Endometrial microvascular endothelial cells (primary cell): Measurements from ENCODE around the gene TSPAN9. TPM values are rescaled to one million over a fixed set of nuclear protein-coding genes. Genes with fewer than 3 reads are reported as not detected.

Experiments
- in situ Hi-C: cut with HindIII; loops from 2 replicates; pipeline ENCODE4 v1.10.0; 2017; ENCODE audit warnings: low sequenced_read_pairs, low pct_unique_long_range_greater_than_20kb; ENCODE audit errors: inconsistent ontology term
- total RNA-seq: library from RNA; depleted of rRNA; stranded (reverse); fragments of >200 nt; gene quantifications from one replicate; pipeline ENCODE4 v1.2.3, GENCODE V29; 2015; ENCODE audit errors: inconsistent ontology term

TSPAN9 gene
- total RNA-seq, 1 donor from 2014 or later = 15.9 TPM

DNA sequence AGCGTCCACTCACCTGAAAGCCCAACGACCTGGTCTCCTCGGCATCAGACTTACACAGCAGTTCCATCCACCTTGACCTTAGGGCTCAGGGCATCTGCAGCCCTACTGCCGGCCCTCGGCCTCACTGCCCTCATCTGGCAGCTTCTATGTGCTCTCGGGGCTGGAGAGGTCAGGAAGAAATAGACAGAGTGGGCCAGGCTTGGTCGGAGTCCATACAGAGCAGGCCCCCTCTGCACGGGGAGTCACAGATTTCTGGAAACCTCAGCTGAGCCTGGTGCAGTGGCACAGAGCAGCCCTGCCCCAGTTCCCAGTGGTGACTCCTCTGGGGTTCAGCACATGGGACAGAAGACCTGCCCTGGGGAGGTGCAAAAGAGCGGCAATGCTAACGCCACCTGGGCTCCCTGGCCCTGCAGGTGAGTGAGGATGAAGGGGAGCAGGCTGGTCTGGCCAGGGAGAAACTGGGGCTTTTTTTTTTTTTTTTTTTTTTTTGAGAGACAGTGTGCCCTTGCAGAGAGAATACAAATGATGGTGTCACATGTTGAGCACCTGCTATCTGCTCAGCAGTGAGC is 223.7 kb downstream of the TSPAN9 start:
- in situ Hi-C loops = no loop called here

DNA sequence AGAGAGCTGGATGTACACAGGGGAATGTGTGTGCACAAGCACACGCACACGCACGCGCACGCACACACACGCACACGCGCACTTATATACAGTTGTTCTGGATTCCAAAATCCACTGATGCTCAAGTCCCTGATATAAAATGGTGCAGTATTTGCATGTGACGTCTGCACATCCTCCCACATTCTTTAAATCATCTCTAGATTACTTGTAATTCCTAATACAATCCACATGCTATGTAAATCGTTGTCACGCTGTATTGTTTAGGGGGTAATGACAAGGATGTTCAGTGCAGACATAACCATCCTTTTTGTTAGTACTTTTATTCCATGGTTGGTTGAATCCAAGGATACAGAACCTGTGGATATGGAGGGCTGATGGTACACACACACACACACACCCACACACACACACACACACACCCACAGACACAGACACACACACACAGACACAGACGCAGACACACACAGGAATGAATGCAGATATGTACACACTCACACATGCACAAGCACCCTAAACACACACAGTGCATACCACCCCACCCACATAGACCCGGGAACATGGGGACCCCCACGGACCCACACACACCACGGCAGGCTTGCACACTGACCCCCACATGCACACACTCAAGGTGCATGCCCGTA is 225.3 kb downstream of the TSPAN9 start:
- in situ Hi-C loops = no loop called here

DNA sequence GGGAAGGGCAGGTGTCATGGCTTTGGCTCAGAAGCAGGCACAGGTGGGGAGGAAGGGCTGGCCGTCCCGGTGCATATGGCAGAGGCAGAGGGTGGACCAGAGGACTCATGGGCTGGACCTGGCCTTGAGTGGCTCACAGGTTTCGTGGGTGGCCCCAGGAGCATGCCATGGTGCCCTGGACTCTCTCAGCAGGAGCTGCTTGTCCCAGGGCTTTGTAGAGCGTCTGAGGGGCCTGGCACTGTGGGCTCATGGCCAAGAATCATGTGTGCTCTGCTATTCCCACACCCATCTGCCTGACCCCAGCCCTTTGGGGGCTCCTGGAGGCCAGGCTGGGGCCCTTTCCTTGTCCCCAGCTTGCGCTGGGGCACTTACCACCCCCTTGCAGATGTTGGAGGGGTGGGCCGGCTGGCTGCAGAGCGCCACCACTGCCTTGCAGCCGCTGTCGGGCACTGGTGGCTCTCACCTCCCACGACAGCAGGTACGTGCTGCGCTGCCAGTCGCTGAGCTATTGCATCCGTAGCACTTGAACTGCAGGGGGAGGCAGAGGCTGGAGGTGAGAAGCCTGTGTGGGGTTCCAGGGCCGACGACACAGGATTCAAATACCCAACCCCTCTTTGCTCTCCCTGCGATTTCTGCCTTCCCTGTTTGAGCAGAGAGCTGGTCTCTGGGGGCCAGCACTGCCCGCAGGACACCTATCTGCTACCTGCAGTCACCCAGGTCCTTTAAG is 226.4 kb downstream of the TSPAN9 start:
- in situ Hi-C loops = no loop called here

DNA sequence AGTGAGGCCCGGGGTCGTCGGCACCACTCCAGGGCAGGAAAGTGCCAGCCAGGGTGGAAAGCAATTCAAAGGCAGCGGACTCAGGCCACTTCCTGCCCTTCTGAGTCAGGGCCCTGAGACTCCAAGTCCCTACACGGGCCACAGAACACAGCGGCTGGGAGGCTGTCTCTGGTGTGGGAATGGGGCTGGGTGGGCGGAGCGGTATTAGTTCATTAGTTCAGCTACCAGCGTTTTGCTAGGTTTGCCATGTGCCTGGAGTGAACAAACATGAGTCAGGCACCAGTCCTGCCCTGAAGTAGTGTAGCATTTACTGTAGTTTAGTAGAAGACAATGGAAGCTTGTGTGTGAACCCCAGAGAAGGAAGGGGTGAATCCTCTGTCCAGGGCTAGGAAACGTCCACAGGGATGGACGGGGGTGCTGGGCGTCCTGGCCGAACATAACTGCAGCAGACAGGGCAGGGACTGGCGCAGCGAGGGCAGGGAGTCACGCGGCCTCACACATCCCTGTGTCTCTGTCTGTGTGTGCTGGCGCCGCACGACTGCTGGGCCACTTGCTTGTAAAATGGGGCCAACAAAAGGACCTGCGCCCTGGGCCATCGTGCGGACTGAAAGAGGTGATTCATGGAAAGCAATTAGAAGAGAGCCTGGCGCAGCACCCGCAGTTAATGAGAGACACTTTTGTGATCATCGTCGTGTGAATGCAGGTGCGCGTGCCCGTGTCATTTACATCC is 227.4 kb downstream of the TSPAN9 start:
- in situ Hi-C loops = no loop called here

DNA sequence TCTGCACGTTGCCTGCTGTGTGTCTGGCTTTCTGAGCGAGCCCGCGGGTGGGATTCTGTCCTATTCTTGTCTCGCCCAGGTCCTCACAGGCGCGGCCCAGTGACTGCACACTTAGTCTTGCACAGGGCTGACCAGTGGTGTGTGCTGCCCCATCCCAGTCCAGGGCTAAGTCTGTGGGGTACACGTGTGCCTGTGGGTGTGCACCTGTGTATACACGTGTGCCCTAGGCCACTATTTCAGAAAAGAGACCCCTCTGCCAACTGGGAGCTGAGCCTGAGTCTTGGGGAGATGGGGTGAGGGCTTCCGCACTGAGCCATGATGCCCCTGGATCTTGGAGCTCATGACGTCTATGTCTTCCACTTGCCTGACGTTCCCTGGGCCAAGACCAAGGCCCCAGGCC is 228.3 kb downstream of the TSPAN9 start:
- in situ Hi-C loops = no loop called here

DNA sequence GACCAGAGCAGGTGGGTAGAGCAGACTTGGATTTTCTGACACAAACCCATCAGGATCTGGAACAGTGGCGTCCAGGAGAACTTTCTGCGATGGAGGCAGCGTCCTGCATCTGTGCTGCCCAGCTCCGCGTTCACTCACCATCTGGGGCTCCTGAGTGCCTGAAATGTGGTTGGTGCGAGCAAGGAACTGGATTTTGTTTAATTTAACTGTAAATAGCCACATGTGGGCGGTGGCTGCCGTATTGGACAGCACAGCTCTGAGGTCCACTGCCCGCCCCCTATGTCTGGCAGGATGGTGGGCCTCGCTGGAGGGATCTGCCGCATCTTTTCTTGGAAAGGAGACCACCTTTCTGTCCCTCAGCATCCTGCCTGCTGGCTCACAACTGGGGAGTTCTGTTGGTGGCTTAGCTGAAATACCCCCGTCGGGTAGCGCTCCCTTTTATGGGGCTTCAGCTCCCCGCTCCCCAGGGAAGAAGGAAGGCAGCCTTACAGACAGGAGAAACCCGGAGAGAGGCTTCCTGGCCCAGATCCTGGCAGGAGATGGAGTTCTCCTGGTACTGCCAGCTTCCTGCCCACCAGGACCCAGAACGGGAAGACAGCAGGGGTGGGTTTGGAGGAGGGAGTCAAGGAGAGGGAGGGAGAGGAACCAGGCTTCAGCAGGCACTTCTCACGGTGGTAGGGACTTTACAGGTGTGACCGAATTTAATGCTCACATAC is 228.9 kb downstream of the TSPAN9 start:
- in situ Hi-C loops = no loop called here

DNA sequence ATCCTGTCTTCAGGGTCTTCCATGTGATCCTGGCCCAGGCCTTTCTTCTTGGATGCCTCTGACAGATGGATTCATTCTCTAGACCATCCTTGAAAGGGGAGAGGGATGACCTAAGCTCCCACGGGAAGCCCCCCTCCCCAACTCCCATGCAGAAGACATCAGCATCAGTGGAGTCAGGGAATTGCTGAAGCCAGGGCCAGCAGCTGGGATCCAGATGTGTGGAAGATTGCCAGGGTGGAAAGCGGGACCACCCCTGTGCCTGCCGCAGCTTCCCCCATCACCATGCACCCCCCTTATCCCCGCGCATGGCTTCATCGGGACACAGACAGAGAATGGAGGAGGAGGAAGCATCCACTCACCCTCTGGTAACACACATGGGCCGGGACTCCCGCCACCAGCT is 230.2 kb downstream of the TSPAN9 start:
- in situ Hi-C loops = no loop called here

DNA sequence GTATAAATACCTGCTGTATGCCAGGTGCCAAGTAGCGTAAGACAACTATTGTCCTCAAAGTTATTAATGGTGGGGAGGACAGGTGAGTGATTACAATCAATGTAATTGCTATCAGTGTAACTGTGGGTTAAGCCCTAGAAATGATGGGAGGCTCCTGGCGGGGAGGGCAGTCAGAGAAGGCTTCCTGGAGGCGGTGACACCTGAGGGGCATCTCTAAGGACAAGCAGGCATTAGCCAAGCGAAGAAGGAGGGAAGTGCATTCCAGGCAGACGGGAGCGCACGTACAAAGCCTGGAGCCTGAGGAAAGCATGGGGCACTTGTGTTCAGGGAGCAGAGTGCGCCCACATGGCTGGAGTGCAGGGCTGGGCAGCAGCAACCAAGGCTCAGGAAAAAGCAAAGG is 230.9 kb downstream of the TSPAN9 start:
- in situ Hi-C loops = no loop called here

DNA sequence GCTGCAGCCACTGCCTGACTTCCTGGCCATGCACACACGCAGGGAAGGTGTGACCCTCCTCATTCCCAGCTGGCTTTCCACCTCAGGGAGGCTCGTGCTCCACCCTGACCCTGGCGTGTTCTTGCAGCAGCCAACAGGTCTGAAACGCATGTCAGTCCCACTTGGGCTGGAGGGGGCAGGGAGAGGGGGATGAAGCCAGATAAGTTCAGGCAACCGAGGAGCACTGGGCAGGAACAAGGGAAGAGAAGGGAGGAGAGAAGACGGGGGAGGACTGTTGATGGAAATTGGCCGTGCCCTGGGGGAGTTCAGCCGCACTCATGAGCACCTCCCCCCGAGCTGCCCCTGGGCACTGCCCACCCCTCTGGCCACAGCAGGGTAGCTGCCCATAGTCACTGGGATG is 231.4 kb downstream of the TSPAN9 start:
- in situ Hi-C loops = no loop called here

DNA sequence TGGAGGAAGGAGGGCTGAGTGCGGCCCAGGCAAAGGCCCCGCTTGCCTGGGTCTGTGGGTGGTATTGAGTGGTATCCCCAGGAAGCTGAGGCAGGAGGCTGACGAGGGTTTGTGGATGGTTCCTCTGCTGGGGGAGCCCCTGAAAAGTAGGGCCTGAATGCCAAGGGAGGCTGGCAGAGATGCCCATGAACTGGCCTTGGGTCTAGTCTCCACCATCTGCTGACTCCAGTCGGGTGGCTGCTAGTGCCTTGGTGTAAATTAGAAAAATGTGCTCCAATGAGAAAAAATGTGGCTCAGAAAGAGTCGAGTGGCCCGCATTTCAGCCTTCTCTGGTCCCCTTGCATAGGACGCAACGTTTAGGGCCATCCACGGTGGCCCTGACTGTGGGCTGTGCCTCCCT is 232.6 kb downstream of the TSPAN9 start:
- in situ Hi-C loops = no loop called here

DNA sequence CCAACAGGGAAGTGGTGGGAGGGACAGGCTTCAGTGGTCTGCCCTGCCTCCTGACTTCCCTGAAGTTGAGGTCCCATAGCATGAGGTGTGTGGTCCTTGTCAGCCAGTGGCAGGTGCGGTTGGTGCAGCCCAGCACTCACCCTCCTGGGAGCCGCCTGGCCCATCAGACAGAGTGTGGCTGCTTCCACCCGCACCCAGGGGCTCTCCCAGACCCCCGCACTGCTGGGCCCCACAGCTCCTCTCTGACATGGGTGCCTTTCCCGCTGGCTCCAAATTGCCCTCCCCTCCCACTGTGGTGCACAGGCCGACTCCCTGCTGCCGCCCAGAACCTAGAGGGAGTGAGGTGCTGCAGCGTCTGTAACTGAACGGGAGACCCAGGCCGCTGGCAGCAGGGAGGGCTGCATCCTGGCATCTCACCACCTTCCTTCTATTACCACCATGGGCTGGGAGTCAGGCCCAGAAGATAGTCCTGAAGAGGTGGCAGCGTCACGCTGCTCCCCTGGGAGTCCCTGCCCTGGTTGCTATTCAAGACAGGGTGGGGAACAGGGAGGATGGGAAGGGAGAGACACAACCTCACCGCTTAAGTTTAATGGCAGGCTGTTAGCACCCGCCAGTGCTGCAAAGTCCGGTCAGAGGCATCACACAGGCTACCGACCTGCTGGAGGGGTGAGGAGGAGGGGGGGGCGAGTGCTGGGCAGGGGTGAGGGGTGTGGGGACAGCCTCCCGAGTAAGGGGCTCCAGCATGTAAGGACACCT is 233.3 kb downstream of the TSPAN9 start:
- in situ Hi-C loops = no loop called here

DNA sequence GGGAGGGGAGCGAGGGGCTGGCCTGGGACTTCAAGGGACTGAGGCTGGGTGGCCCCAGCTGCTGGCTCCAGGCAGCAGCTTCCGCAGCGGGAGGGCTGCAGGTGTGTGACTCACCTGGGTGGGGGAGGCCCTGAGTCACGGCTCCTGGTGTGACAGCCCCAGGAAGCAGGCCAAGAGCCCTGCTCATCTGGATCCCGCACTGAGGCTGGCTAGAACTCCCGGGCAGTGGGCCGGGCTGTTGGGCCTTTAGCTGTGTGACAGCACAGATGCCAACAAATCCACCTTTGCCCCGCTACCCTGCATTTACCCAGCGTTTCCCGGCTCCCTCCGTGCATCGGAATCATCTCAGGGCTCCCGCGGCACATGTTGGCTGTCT is 233.8 kb downstream of the TSPAN9 start:
- in situ Hi-C loops = no loop called here

DNA sequence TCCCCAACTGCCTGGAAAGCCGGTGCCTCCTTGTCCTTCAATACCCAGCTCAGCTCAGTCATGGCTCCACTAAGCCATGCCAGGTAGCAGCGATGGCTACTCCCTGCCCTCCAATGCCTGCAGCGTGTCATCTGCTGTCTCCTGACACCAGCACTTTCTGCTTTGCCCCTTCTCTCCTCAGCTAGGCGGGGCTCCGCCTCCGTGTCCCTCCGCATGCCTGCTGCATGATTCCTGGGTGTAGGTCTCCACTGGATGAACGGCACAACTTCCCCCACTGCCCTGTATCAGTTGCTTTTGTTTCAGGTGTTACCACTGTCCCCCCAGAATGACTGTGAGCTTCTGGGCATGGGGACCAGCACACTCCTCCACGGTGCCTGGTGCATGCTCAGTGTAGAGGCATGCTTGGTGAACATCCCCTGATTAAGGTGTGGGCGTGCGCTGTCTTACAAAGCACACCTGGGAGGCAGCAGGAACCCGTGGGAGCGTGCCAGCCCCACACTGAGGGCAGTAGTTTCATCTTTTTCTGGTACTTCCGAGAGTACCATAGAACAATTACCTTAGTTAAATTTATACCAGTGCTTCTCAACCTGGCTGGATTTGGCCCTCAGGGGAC is 234.4 kb downstream of the TSPAN9 start:
- in situ Hi-C loops = no loop called here

DNA sequence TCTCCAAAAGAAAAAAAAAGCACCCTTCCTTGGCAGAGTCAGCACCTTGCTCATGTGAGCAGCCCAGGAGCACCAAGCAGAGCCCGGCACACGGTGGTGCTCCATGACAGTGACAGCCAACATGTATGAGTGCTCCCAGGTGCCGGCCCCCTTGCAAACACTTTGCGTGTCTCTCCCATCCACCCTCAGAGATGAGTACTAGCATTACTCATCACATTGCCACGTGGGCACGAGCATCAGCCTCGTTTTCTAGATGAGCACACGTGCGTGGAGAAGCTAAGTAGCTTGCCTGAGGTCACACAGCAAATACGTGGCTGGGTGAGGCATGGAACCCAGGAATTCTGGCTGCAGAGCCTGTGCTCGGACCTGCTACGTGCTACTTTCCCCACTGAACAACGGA is 235.9 kb downstream of the TSPAN9 start:
- in situ Hi-C loops = no loop called here

DNA sequence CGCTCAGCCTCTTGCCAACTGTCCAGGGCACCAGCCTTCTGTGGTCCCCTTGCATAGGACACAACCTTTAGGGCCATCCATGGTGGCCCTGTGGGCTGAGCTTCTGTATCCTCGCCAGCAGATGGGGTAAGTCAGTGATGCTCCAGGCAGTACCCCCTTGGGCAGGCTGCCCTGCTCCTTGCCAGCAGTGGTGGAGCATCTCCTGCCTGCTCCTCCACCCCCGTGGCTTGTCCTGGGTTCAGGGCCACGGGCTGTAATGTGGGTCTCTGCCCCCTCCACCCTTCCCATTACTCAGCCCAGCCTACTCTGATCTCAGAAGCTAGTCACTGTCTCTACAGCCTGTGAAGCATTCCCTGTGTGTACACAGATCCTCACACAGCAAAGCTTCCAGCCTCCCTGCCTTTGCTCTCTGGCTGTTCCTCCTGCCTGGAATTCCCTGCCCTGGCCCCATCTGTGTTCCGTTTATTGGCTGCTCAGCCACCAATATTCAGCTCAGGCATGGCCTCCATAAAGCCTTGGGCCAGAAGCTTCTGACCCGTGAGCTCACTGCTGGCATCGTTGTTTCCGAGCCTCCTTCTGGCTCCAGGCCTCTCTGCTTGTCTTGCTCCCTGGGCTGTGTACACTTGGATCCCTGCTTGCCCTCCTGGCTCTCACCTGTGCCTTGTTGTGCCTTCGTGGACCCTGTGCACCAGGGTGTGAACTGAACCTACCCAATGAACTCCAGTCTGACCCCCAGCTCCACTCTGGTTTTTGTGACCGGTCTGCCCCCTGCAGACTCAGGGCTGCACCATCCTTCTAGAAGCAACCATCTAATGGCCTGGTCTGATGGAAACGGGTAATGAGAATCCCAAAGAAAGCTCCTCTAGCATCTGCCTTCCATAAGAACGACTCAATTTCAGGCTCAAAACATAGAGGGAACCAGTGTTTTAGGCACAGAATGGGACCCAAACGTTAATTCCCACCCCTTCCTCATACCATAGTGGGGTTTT is 236.8 kb downstream of the TSPAN9 start:
- in situ Hi-C loops = no loop called here

DNA sequence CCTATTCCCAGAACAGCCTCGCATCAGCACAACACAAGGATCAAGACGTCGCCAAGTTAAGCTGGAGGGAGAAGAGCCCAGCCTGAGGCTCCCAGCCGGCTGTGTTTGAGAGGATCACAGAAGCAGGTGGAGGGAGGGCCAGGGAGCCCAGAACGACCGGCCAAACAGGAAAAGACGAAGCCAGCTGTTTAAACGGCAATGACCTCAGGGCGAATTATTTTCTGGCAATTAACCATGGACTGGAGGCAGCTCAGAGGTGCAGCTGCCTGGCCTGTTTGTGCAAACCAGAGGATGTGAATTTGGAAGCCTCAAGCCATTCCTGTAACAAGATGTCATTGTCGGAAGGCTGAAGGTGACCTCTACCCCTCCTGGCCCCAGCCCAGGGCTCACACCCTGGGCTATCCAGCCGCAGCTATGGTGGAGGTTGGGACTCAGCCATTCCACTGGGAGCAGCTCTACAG is 238.1 kb downstream of the TSPAN9 start:
- in situ Hi-C loops = no loop called here
